ENCODE results near the gene B4GALT3. TPM values are rescaled to one million over a fixed set of nuclear protein-coding genes. Genes with fewer than 3 reads are reported as not detected.

B4GALT3 gene
- total RNA-seq, 4 donors from 2014 or later, result 26.9 to 36.6 (median 30.0) TPM

- no peaks in the 10 kb centered on the region for H3K9me3 ChIP-seq
- WGBS, result 58% methylated on average over 6 of the region's 6 CpGs
- no peaks in the 10 kb centered on the region for H3K27me3 ChIP-seq
- no peak overlapping the region for H3K4me3 ChIP-seq
- no peak overlapping the region for H3K27ac ChIP-seq
- DNase-seq (ENCODE audit: low spot score in 2 of 2), result no peak
- no peaks in the 10 kb centered on the region for H3K36me3 ChIP-seq
- TF ChIP-seq EP300 (IDR thresholded peaks at IDR 0.05) (no peak), POLR2A (IDR thresholded peaks at IDR 0.05) (no peak), CTCF (IDR thresholded peaks at IDR 0.05) (no peak), POLR2AphosphoS5 (IDR thresholded peaks at IDR 0.05) (no peak)
- H3K4me1 ChIP-seq, result peaks cover 55% of the 10 kb centered on the region
Measured at GRCh38 chr1:161188381-161188780, 11.1 kb upstream of the B4GALT3 start.

- Histone ChIP-seq H3K36me3 (no peaks in the 10 kb centered on the region), H3K9me3 (no peaks in the 10 kb centered on the region), H3K27ac (no peak overlapping the region), H3K4me3 (no peak overlapping the region), H3K4me1 (peaks cover 59% of the 10 kb centered on the region), H3K27me3 (no peaks in the 10 kb centered on the region)
- no peak for TF ChIP-seq CTCF (IDR thresholded peaks at IDR 0.05)
- no peak for TF ChIP-seq POLR2A (IDR thresholded peaks at IDR 0.05)
- no peak for TF ChIP-seq EP300 (IDR thresholded peaks at IDR 0.05)
- no peak for TF ChIP-seq POLR2AphosphoS5 (IDR thresholded peaks at IDR 0.05)
- WGBS, result 60% methylated on average over 3 of the region's 3 CpGs
- DNase-seq (ENCODE audit: low spot score in 2 of 2), result no peak
Measured at GRCh38 chr1:161187311-161187710, 10.0 kb upstream of the B4GALT3 start.

- Histone ChIP-seq H3K4me3 (no peak overlapping the region), H3K27me3 (no peaks in the 10 kb centered on the region), H3K27ac (peak overlapping the region; percentile 70), H3K36me3 (no peaks in the 10 kb centered on the region), H3K4me1 (peaks cover 61% of the 10 kb centered on the region), H3K9me3 (no peaks in the 10 kb centered on the region)
- WGBS, result 28% methylated on average over 2 of the region's 2 CpGs
- TF ChIP-seq POLR2AphosphoS5 (IDR thresholded peaks at IDR 0.05), result no peak
- TF ChIP-seq POLR2A (IDR thresholded peaks at IDR 0.05), result no peak
- no peak for TF ChIP-seq EP300 (IDR thresholded peaks at IDR 0.05)
- no peak for TF ChIP-seq CTCF (IDR thresholded peaks at IDR 0.05)
- no peak for DNase-seq (ENCODE audit: low spot score in 2 of 2)
Measured at GRCh38 chr1:161185732-161186311, 8.5 kb upstream of the B4GALT3 start.

- TF ChIP-seq CTCF (IDR thresholded peaks at IDR 0.05) (no peak), EP300 (IDR thresholded peaks at IDR 0.05) (no peak), POLR2AphosphoS5 (IDR thresholded peaks at IDR 0.05) (no peak), POLR2A (IDR thresholded peaks at IDR 0.05) (no peak)
- no peaks in the 10 kb centered on the region for H3K27me3 ChIP-seq
- H3K4me3 ChIP-seq, result no peak overlapping the region
- no peaks in the 10 kb centered on the region for H3K36me3 ChIP-seq
- H3K4me1 ChIP-seq, result peaks cover 60% of the 10 kb centered on the region
- peak in 1 of 2 donors; percentile 91 for DNase-seq (ENCODE audit: low spot score in 2 of 2)
- WGBS, result 4% methylated on average over 3 of the region's 3 CpGs
- H3K27ac ChIP-seq, result peak overlapping the region; percentile 70
- H3K9me3 ChIP-seq, result no peaks in the 10 kb centered on the region
Measured at GRCh38 chr1:161185282-161185682, 8.0 kb upstream of the B4GALT3 start.

- 80% methylated on average over 1 of the region's 1 CpG for WGBS
Measured at GRCh38 chr1:161182214-161182613, 4.9 kb upstream of the B4GALT3 start.

More at GRCh38 chr1:161182214-161182613, 4.9 kb upstream of the B4GALT3 start:
- H3K4me3 ChIP-seq, result no peak overlapping the region
- H3K27me3 ChIP-seq, result no peaks in the 10 kb centered on the region
- H3K27ac ChIP-seq, result no peak overlapping the region
- TF ChIP-seq POLR2AphosphoS5 (IDR thresholded peaks at IDR 0.05), result no peak
- no peak for TF ChIP-seq POLR2A (IDR thresholded peaks at IDR 0.05)
- TF ChIP-seq EP300 (IDR thresholded peaks at IDR 0.05), result no peak
- no peak for TF ChIP-seq CTCF (IDR thresholded peaks at IDR 0.05)
- DNase-seq (ENCODE audit: low spot score in 2 of 2), result no peak
- H3K36me3 ChIP-seq, result no peaks in the 10 kb centered on the region
- peaks cover 56% of the 10 kb centered on the region for H3K4me1 ChIP-seq
- no peaks in the 10 kb centered on the region for H3K9me3 ChIP-seq
